A673 (cell line): ENCODE results near the gene KIAA1614. TPM values are rescaled to one million over a fixed set of nuclear protein-coding genes. Genes with fewer than 3 reads are reported as not detected.

ENCODE experiments used
- BruUV-seq: library from RNA; stranded (reverse); fragments of 400-500 nt; replicated peaks from 2 replicates; lab custom pipeline; 2021; lab: Mats Ljungman, UMichigan
- CTCF ChIA-PET: fragments of 300-600 bp; sonication (Branson Sonifier 250); formaldehyde crosslinking; loops from one replicate; lab custom pipeline; 2022; ENCODE audit warnings: antibody characterized with exemption; lab: Charles Lee
- POLR2A ChIA-PET: fragments of 300-600 bp; sonication (Branson Sonifier 250); formaldehyde crosslinking; loops from one replicate; lab custom pipeline; 2022; ENCODE audit warnings: antibody characterized with exemption; ENCODE audit not compliant: low non-redundant PET; lab: Charles Lee
- DNase-seq: peaks from one replicate; pipeline ENCODE4 v3.0.0-alpha.2; 2015; ENCODE audit warnings: low spot score
- H3K27ac ChIP-seq: fragments of 200-600 bp; sonication (generic); 2 replicates; pipeline ENCODE4 v1.5.1; 2016; ENCODE audit warnings: mixed run types, low read depth, mild to moderate bottlenecking, mixed read lengths, antibody characterized with exemption, low read length; ENCODE audit not compliant: poor library complexity, severe bottlenecking
- H3K27me3 ChIP-seq: fragments of 200-600 bp; sonication (generic); replicated peaks from 2 replicates; pipeline ENCODE4 v1.6.1; 2017; ENCODE audit warnings: mixed run types, low read depth, mild to moderate bottlenecking, mixed read lengths, antibody characterized with exemption, low read length; ENCODE audit not compliant: insufficient read depth, poor library complexity
- H3K36me3 ChIP-seq: fragments of 200-600 bp; sonication (generic); 2 replicates; pipeline ENCODE4 v1.6.1; 2016; ENCODE audit warnings: mixed run types, mild to moderate bottlenecking, mixed read lengths, antibody characterized with exemption, low read length; ENCODE audit not compliant: insufficient read depth, poor library complexity, severe bottlenecking
- H3K4me1 ChIP-seq: fragments of 200-600 bp; sonication (generic); 2 replicates; pipeline ENCODE4 v1.6.1; 2017; ENCODE audit warnings: mixed run types, mild to moderate bottlenecking, mixed read lengths, antibody characterized with exemption, low read length; ENCODE audit not compliant: insufficient read depth, poor library complexity, severe bottlenecking
- H3K4me3 ChIP-seq: fragments of 200-600 bp; sonication (generic); 2 replicates; pipeline ENCODE4 v1.5.1; 2016; ENCODE audit warnings: low read depth, mixed run types, mild to moderate bottlenecking, mixed read lengths, low read length; ENCODE audit not compliant: poor library complexity, severe bottlenecking
- H3K9me3 ChIP-seq: fragments of 200-600 bp; sonication (generic); 2 replicates; pipeline ENCODE4 v1.6.1; 2016; ENCODE audit warnings: mixed run types, low read depth, mild to moderate bottlenecking, mixed read lengths, antibody characterized with exemption, low read length; ENCODE audit not compliant: poor library complexity, severe bottlenecking
- CTCF ChIP-seq: fragments of 300-800, 200-600 bp; sonication (generic); conservative IDR thresholded peaks from 2 replicates; pipeline ENCODE4 v1.5.1; 2017; ENCODE audit warnings: low read depth, mild to moderate bottlenecking, antibody characterized with exemption, low read length, moderate library complexity, mixed read lengths
- EZH2 ChIP-seq: fragments of 200-600 bp; sonication (generic); IDR thresholded peaks from 2 replicates; pipeline ENCODE4 v1.6.1; 2017; ENCODE audit warnings: borderline replicate concordance, low read depth, mild to moderate bottlenecking, mixed read lengths, antibody characterized with exemption, low read length; ENCODE audit not compliant: poor library complexity, severe bottlenecking
- intact Hi-C: fragments of 100-400 bp; cut with micrococcal nuclease; formaldehyde crosslinking; loops from one replicate; pipeline ENCODE4 v1.10.0; 2022; ENCODE audit not compliant: unreplicated experiment
- total RNA-seq: library from RNA; stranded (reverse); gene quantifications from 2 replicates; pipeline ENCODE4 v1.2.3, GENCODE V29; 2021

KIAA1614 gene
- total RNA-seq, 1 experiment from 2014 or later: 0.67 TPM

- CTCF ChIA-PET: interaction anchor here (1.2 kb wide), 1 partner anchor 13 kb away, joined by 3 read pairs; no protein-coding TSS in a partner anchor
- POLR2A ChIA-PET: interaction anchor here (0.6 kb wide), 1 partner anchor 28 kb away, joined by 4 read pairs; no protein-coding TSS in a partner anchor
- no peak for DNase-seq
- Histone ChIP-seq H3K36me3 (no peaks in the 10 kb centered on the region), H3K9me3 (no peaks in the 10 kb centered on the region), H3K27me3 (no peaks in the 10 kb centered on the region), H3K4me1 (peaks cover 50% of the 10 kb centered on the region), H3K27ac (peak overlapping the region; percentile 56), H3K4me3 (no peak overlapping the region)
- intact Hi-C loops: no loop called here
- no TSS peak for BruUV-seq
- TF ChIP-seq CTCF: no peak
- no peak for TF ChIP-seq EZH2
These were observed 15.1 kb downstream of the KIAA1614 start for GRCh38 chr1:180927841-180928240.

GRCh38 chr1:180928331-180929230 is 15.9 kb downstream of the KIAA1614 start:
- TF ChIP-seq EZH2 (no peak), CTCF (no peak)
- Histone ChIP-seq H3K9me3 (no peaks in the 10 kb centered on the region), H3K4me1 (peaks cover 42% of the 10 kb centered on the region), H3K4me3 (no peak overlapping the region), H3K27ac (peak overlapping the region; percentile 56), H3K27me3 (no peaks in the 10 kb centered on the region), H3K36me3 (no peaks in the 10 kb centered on the region)
- ChIA-PET POLR2A (interaction anchor here (0.6 kb wide), 1 partner anchor 28 kb away, joined by 4 read pairs; no protein-coding TSS in a partner anchor), CTCF (no interaction called here)
- no peak for DNase-seq
- intact Hi-C loops: no loop called here
- BruUV-seq: no TSS peak

DNA sequence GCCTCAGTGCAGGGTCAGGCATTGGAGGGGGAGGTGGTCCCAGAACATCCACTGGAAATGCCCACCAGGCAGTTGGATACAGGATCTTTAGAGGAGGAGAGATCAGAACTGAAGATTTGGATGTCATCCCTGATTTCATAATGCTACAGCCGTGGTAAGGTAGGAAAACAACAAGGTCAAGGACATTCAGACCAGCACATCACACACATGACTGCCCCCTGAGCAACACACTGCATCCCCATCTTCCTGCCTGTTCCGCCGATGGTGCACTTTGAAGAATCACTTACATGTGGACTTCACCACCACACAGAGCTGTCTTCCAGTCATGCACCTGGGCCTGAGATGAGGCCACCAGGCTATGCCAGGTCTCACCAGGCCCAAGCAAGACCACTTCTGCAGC is 16.7 kb downstream of the KIAA1614 start:
- Histone ChIP-seq H3K27ac (no peak overlapping the region), H3K9me3 (no peaks in the 10 kb centered on the region), H3K27me3 (no peaks in the 10 kb centered on the region), H3K36me3 (no peaks in the 10 kb centered on the region), H3K4me3 (no peak overlapping the region), H3K4me1 (peaks cover 37% of the 10 kb centered on the region)
- ChIA-PET POLR2A (no interaction called here), CTCF (no interaction called here)
- TF ChIP-seq CTCF: no peak
- no peak for TF ChIP-seq EZH2
- no peak for DNase-seq
- intact Hi-C loops: no loop called here
- BruUV-seq: no TSS peak
